Panc1 (cell line): Measurements from ENCODE around the gene FAM234B. TPM values are rescaled to one million over a fixed set of nuclear protein-coding genes. Genes with fewer than 3 reads are reported as not detected.

Source experiments
- ATAC-seq: fragments of 200-7000 bp; cut with Tn5 transposase; 2 replicates; pipeline ENCODE4 v1.9.1; 2020; ENCODE audit warnings: mild to moderate bottlenecking, moderate library complexity
- BruUV-seq: library from RNA; stranded (reverse); fragments of 400-500 nt; replicated peaks from 2 replicates; lab custom pipeline; 2021; lab: Mats Ljungman, UMichigan
- CTCF ChIA-PET: fragments of 300-600 bp; sonication (Branson Sonifier 250); formaldehyde crosslinking; loops from one replicate; lab custom pipeline; 2022; ENCODE audit warnings: antibody characterized with exemption; lab: Charles Lee
- POLR2A ChIA-PET: fragments of 300-600 bp; sonication (Branson Sonifier 250); formaldehyde crosslinking; loops from one replicate; lab custom pipeline; 2022; ENCODE audit warnings: antibody characterized with exemption; lab: Charles Lee
- DNase-seq: peaks from one replicate; pipeline ENCODE4 v3.0.0-alpha.2; 2010; ENCODE audit warnings: low read depth, low spot score
- H3K27ac ChIP-seq: 2 replicates; pipeline ENCODE4 v1.5.1; 2011; ENCODE audit warnings: mild to moderate bottlenecking, low read length, inconsistent platforms
- H3K27me3 ChIP-seq: fragments of 200-500 bp; sonication (Bioruptor generic); 2 replicates; pipeline ENCODE4 v1.6.0; 2014; ENCODE audit warnings: low read length, inconsistent platforms; ENCODE audit not compliant: control insufficient read depth, insufficient read depth
- H3K36me3 ChIP-seq: fragments of 200-500 bp; sonication (Bioruptor generic); 2 replicates; pipeline ENCODE4 v1.5.1; 2014; ENCODE audit warnings: inconsistent platforms, mild to moderate bottlenecking, low read length, moderate library complexity; ENCODE audit not compliant: control insufficient read depth, insufficient read depth
- H3K4me1 ChIP-seq: 2 replicates; pipeline ENCODE4 v1.5.1; 2011; ENCODE audit warnings: inconsistent platforms, mild to moderate bottlenecking, low read length, moderate library complexity; ENCODE audit not compliant: control insufficient read depth, insufficient read depth
- H3K4me3 ChIP-seq, 2 experiments: 2 replicates each; pipeline ENCODE4 v1.5.1; 2011 to 2012; ENCODE audit warnings: low read depth in 2 of 2, low read length in 2 of 2, mild to moderate bottlenecking in 2 of 2, inconsistent platforms in 1 of 2, moderate library complexity in 1 of 2
- H3K9me3 ChIP-seq: fragments of 200-500 bp; sonication (Bioruptor generic); 2 replicates; pipeline ENCODE4 v1.5.1; 2014; ENCODE audit warnings: low read depth, mild to moderate bottlenecking, inconsistent platforms, low read length, moderate library complexity; ENCODE audit not compliant: control insufficient read depth, insufficient read depth
- POLR2AphosphoS5 ChIP-seq: IDR thresholded peaks from 2 replicates; pipeline ENCODE4 v1.6.1; 2012; ENCODE audit warnings: mild to moderate bottlenecking, low read depth, low read length, moderate library complexity
- SIN3A ChIP-seq: IDR thresholded peaks from 2 replicates; pipeline ENCODE4 v1.6.1; 2012; ENCODE audit warnings: low read depth, mild to moderate bottlenecking, low read length, moderate library complexity, borderline replicate concordance; ENCODE audit not compliant: insufficient read depth
- TCF7L2 ChIP-seq: IDR thresholded peaks from 2 replicates; pipeline ENCODE4 v1.6.1; 2011; ENCODE audit warnings: mild to moderate bottlenecking, low read depth, low read length, inconsistent platforms
- in situ Hi-C: cut with HindIII; loops from 2 replicates; pipeline ENCODE4 v1.10.0; 2016; ENCODE audit warnings: low sequenced_read_pairs, low pct_unique_long_range_greater_than_20kb
- intact Hi-C: fragments of 100-400 bp; cut with micrococcal nuclease; formaldehyde crosslinking; loops from one replicate; pipeline ENCODE4 v1.10.0; 2022; ENCODE audit not compliant: unreplicated experiment
- total RNA-seq: library from RNA; stranded (reverse); gene quantifications from one replicate; pipeline ENCODE4 v1.2.1, GENCODE V29; 2021; ENCODE audit not compliant: unreplicated experiment
- TF ChIP-seq, protein P1 (sequence below): fragments of 450-650 bp; IDR thresholded peaks from 2 replicates; pipeline ENCODE4 v1.5.1; 2017; ENCODE audit warnings: mild to moderate bottlenecking
- TF ChIP-seq, protein P2 (sequence below), 2 experiments: IDR thresholded peaks; 2 replicates each; pipeline ENCODE4 v1.6.1; 2011 to 2012; ENCODE audit warnings: low read depth in 2 of 2, control low read depth in 1 of 2, low read length in 1 of 2, mild to moderate bottlenecking in 1 of 2, moderate library complexity in 1 of 2; ENCODE audit not compliant: insufficient read depth in 1 of 2

The FAM234B gene
- total RNA-seq, 1 experiment from 2014 or later = 5.4 TPM

DNA sequence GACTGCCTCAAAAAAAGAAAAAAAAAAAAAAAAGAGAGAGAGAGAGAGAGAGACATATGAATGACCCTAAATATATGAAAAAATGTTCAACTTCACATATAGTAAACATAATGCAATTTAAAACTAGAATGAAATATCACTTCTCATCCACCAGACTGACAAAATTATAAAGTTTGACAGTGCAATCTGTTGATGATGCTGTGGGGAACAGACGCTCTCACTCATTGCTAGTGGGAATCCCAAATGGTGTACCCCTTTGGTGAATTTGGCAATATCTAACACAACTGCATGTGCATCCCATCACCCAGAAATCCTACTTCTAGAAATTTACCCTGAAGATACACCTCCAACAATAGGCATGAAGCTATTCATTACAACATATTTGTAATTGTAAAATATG, 61.6 kb downstream of the FAM234B start:
- H3K4me3 ChIP-seq = no peak overlapping the region
- intact Hi-C loops (no loop called here), in situ Hi-C loops (no loop called here)
- no peaks in the 10 kb centered on the region for H3K36me3 ChIP-seq
- no peaks in the 10 kb centered on the region for H3K27me3 ChIP-seq
- CTCF ChIA-PET = no interaction called here
- no peak for TF ChIP-seq SIN3A
- TF ChIP-seq, protein P1, sequence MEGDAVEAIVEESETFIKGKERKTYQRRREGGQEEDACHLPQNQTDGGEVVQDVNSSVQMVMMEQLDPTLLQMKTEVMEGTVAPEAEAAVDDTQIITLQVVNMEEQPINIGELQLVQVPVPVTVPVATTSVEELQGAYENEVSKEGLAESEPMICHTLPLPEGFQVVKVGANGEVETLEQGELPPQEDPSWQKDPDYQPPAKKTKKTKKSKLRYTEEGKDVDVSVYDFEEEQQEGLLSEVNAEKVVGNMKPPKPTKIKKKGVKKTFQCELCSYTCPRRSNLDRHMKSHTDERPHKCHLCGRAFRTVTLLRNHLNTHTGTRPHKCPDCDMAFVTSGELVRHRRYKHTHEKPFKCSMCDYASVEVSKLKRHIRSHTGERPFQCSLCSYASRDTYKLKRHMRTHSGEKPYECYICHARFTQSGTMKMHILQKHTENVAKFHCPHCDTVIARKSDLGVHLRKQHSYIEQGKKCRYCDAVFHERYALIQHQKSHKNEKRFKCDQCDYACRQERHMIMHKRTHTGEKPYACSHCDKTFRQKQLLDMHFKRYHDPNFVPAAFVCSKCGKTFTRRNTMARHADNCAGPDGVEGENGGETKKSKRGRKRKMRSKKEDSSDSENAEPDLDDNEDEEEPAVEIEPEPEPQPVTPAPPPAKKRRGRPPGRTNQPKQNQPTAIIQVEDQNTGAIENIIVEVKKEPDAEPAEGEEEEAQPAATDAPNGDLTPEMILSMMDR = no peak
- TF ChIP-seq, protein P2, sequence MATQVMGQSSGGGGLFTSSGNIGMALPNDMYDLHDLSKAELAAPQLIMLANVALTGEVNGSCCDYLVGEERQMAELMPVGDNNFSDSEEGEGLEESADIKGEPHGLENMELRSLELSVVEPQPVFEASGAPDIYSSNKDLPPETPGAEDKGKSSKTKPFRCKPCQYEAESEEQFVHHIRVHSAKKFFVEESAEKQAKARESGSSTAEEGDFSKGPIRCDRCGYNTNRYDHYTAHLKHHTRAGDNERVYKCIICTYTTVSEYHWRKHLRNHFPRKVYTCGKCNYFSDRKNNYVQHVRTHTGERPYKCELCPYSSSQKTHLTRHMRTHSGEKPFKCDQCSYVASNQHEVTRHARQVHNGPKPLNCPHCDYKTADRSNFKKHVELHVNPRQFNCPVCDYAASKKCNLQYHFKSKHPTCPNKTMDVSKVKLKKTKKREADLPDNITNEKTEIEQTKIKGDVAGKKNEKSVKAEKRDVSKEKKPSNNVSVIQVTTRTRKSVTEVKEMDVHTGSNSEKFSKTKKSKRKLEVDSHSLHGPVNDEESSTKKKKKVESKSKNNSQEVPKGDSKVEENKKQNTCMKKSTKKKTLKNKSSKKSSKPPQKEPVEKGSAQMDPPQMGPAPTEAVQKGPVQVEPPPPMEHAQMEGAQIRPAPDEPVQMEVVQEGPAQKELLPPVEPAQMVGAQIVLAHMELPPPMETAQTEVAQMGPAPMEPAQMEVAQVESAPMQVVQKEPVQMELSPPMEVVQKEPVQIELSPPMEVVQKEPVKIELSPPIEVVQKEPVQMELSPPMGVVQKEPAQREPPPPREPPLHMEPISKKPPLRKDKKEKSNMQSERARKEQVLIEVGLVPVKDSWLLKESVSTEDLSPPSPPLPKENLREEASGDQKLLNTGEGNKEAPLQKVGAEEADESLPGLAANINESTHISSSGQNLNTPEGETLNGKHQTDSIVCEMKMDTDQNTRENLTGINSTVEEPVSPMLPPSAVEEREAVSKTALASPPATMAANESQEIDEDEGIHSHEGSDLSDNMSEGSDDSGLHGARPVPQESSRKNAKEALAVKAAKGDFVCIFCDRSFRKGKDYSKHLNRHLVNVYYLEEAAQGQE (IDR thresholded peaks at IDR 0.05; ENCODE audit: insufficient read depth in 1 of 2, low read depth in 2 of 2, low read length in 1 of 2) = no peak
- TF ChIP-seq POLR2AphosphoS5 = no peak
- peaks cover 17% of the 10 kb centered on the region for H3K4me1 ChIP-seq
- POLR2A ChIA-PET = no interaction called here
- H3K27ac ChIP-seq = no peak overlapping the region
- H3K9me3 ChIP-seq = no peaks in the 10 kb centered on the region
- no peak for DNase-seq
- BruUV-seq = no TSS peak
- ATAC-seq = no peak

DNA sequence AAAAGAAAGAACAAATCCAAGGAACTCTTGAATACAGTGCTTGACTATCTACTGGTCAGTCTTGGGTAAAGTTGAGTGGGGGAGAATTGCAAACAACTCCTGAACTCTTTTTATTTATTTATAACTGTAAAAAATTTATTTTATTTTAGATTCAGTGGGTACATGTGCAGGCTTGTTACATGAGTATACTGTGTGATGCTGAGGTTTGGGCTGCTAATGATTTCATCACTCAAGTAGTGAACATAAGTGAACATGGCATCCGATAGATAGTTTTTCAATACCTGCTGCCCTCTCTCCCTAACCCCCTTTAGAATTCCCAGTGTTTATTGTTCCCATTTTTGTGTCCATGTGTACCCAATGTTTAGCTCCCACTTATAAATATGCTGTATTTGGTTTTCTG, 62.5 kb downstream of the FAM234B start:
- Histone ChIP-seq H3K9me3 (no peaks in the 10 kb centered on the region), H3K27ac (no peak overlapping the region), H3K27me3 (no peaks in the 10 kb centered on the region), H3K4me1 (peaks cover 15% of the 10 kb centered on the region), H3K4me3 (no peak overlapping the region), H3K36me3 (no peaks in the 10 kb centered on the region)
- intact Hi-C loops (no loop called here), in situ Hi-C loops (no loop called here)
- DNase-seq (no peak), ATAC-seq (no peak)
- TF ChIP-seq TCF7L2 (no peak), POLR2AphosphoS5 (no peak), SIN3A (no peak)
- TF ChIP-seq, protein P2 (IDR thresholded peaks at IDR 0.05; ENCODE audit: insufficient read depth in 1 of 2, low read depth in 2 of 2, low read length in 1 of 2) = no peak
- TF ChIP-seq, protein P1 = no peak
- BruUV-seq = no TSS peak
- CTCF ChIA-PET = no interaction called here
- POLR2A ChIA-PET = no interaction called here
